ENCODE data around the gene ABHD3. TPM values are rescaled to one million over a fixed set of nuclear protein-coding genes. Genes with fewer than 3 reads are reported as not detected.
A peak's percentile ranks its signal among the peaks of the same experiment; 100 is the strongest.
"Not testable (repeated sequence)": the region's sequence is repeated elsewhere in the genome, so short reads cannot be mapped to it uniquely, and the experiment has no call there.

The ABHD3 gene
- total RNA-seq, 2 experiments from 2014 or later: 154 to 169 TPM

DNA sequence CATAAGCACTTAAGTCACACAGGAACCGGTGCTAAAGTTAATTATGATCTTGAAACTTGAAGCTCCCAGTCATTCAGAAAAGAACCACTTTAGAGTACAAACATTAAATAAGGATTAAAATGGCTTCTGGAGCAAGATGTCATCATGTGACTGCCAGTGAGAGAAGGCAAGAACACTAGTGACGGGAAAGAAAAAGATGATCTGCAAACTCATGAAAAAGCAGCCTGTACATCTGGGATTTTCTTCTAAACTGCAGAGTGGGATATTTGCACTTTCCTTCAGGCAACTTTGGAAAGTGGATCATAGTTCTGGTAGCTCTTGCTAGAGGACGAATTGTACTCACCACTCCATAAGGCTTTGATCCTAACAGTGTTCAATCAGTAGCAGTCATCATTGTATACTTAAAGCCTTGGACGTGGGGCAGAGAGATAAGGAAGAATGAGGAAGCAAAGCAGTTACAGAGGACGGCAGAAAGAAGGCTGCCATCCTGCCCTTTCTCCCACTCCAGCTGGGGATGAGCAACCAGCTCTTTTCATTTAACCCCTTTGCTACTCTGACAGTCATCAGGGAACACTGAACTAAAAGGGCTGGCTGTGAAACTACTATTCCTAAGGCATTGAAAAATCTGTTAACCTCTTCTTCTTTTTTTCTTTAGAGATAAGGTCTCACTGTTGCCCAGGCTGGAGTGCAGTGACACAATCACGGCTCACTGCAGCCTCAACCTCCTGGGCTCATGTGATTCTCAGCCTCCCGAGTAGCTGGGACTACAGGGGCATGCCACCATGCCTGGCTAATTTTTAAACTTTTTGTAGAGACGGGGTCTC is 18.1 kb downstream of the ABHD3 start:
- Histone ChIP-seq H2AFZ (ENCODE audit: low read length) (no peak overlapping the region; the same call in 1 of the 2 replicates), H3K9me2 (ENCODE audit: insufficient read depth, low read length) (no peaks in the 10 kb centered on the region), H3K4me1 (ENCODE audit: insufficient read depth, low read length, poor library complexity, severe bottlenecking) (peaks cover 73% of the 10 kb centered on the region), H3K9me3 (ENCODE audit: low read length) (peaks cover 20% of the 10 kb centered on the region; the same call in 1 of the 2 replicates), H3K4me2 (ENCODE audit: low read length) (peak overlapping the region; percentile 80), H4K20me1 (ENCODE audit: insufficient read depth, low read length) (peaks cover 7% of the 10 kb centered on the region; the same call in 1 of the 2 replicates), H3K4me3 (ENCODE audit: low read depth, low read length, poor library complexity, severe bottlenecking) (peak overlapping the region; percentile 38), H3K79me2 (ENCODE audit: insufficient read depth, low read depth, low read length) (peaks cover 93% of the 10 kb centered on the region), H3K36me3 (ENCODE audit: insufficient read depth, low read length) (peaks cover 96% of the 10 kb centered on the region), H3K27ac (ENCODE audit: low read depth, low read length, poor library complexity, severe bottlenecking) (peak overlapping the region; percentile 90)
- BruUV-seq (replicated peaks): no TSS peak
- TF ChIP-seq, protein P1, sequence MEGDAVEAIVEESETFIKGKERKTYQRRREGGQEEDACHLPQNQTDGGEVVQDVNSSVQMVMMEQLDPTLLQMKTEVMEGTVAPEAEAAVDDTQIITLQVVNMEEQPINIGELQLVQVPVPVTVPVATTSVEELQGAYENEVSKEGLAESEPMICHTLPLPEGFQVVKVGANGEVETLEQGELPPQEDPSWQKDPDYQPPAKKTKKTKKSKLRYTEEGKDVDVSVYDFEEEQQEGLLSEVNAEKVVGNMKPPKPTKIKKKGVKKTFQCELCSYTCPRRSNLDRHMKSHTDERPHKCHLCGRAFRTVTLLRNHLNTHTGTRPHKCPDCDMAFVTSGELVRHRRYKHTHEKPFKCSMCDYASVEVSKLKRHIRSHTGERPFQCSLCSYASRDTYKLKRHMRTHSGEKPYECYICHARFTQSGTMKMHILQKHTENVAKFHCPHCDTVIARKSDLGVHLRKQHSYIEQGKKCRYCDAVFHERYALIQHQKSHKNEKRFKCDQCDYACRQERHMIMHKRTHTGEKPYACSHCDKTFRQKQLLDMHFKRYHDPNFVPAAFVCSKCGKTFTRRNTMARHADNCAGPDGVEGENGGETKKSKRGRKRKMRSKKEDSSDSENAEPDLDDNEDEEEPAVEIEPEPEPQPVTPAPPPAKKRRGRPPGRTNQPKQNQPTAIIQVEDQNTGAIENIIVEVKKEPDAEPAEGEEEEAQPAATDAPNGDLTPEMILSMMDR (conservative IDR thresholded peaks at IDR 0.05; ENCODE audit: low read length): no peak
- no peak for TF ChIP-seq EZH2phosphoT487 (IDR thresholded peaks at IDR 0.05; ENCODE audit: borderline replicate concordance, low read depth, low read length)
- intact Hi-C loops (cut with micrococcal nuclease; ENCODE audit: unreplicated experiment): loop anchor here (5.0 kb wide), 2 partner anchors 56 to 69 kb away; partner anchors contain the start of gene MIB1
- DNase-seq (ENCODE audit: low spot score): no peak
- ChIA-PET POLR2A (interaction anchor here (0.5 to 2.5 kb wide), 9 partner anchors 8 to 74 kb away, joined by 3 to 9 read pairs (median 4); partner anchors contain the start of genes ABHD3 and MIB1), CTCF (ENCODE audit: unreplicated experiment) (no interaction called here)

DNA sequence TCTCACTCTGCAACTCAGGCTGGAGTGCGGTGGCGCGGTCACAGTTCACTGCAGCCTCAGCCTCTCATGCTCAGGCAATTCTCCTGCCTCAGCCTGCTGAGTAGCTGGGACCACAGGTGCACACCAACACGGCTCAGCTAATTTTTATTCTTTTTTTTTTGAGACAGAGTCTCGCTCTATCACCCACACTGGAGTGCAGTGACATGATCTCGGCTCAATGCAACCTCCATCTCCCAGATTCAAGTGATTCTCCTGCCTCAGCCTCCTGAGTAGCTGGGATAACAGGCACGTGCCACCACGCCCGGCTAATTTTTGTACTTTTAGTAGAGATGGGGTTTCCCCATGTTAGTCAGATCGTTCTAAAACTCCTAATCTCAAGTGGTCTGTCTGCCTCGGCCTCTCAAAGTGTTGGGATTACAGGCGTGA is 19.0 kb downstream of the ABHD3 start:
- H3K4me1 ChIP-seq (ENCODE audit: insufficient read depth, low read length, poor library complexity, severe bottlenecking): peaks cover 73% of the 10 kb centered on the region
- H3K9me3 ChIP-seq (ENCODE audit: low read length): peaks cover 11% of the 10 kb centered on the region; the same call in 1 of the 2 replicates
- H3K4me3 ChIP-seq (ENCODE audit: low read depth, low read length, poor library complexity, severe bottlenecking): peak overlapping the region; percentile 38
- H4K20me1 ChIP-seq (ENCODE audit: insufficient read depth, low read length); H3K9me2 ChIP-seq (ENCODE audit: insufficient read depth, low read length); BruUV-seq (replicated peaks): not testable (repeated sequence)
- H3K36me3 ChIP-seq (ENCODE audit: insufficient read depth, low read length): peaks cover 96% of the 10 kb centered on the region
- ChIA-PET POLR2A (interaction anchor here (0.5 to 2.5 kb wide), 7 partner anchors 8 to 55 kb away, joined by 3 to 9 read pairs (median 4); partner anchors contain the start of genes ABHD3 and MIB1), CTCF (ENCODE audit: unreplicated experiment) (interaction anchor here (0.5 to 0.7 kb wide), 2 partner anchors 23 to 62 kb away, joined by 3 to 11 read pairs; no protein-coding TSS in a partner anchor)
- peak overlapping the region; percentile 80 for H3K4me2 ChIP-seq (ENCODE audit: low read length)
- H3K27ac ChIP-seq (ENCODE audit: low read depth, low read length, poor library complexity, severe bottlenecking): peak overlapping the region; percentile 90
- H3K79me2 ChIP-seq (ENCODE audit: insufficient read depth, low read depth, low read length): peaks cover 83% of the 10 kb centered on the region
- peak; percentile 85 for DNase-seq (ENCODE audit: low spot score)
- peak overlapping the region; percentile 20; the same call in 1 of the 2 replicates for H2AFZ ChIP-seq (ENCODE audit: low read length)
- intact Hi-C loops (cut with micrococcal nuclease; ENCODE audit: unreplicated experiment): loop anchor here (2.0 to 5.0 kb wide), 3 partner anchors 17 to 68 kb away; partner anchors contain the start of gene MIB1

DNA sequence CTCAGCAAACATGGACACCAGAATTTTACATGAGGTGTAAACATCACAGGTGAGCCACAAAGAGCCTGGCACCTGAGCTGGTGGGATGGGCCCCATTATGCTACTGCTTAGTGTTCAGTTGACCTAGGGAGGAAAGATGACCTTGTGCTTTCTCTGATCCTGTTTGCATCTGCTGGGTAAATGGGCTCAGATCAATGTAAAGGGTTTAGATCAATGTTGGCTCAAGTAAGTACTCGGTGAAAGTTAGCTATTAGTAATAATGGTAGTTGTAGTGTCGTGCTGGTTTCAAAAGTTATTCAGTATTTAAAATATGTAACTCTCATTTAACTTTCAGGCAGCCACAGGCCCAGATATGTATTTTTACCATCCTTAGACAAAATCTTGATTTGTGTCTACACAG is 19.8 kb downstream of the ABHD3 start:
- Histone ChIP-seq H3K4me3 (ENCODE audit: low read depth, low read length, poor library complexity, severe bottlenecking) (peak overlapping the region; percentile 38), H3K36me3 (ENCODE audit: insufficient read depth, low read length) (peaks cover 96% of the 10 kb centered on the region), H3K4me1 (ENCODE audit: insufficient read depth, low read length, poor library complexity, severe bottlenecking) (peaks cover 70% of the 10 kb centered on the region), H3K79me2 (ENCODE audit: insufficient read depth, low read depth, low read length) (peaks cover 75% of the 10 kb centered on the region), H4K20me1 (ENCODE audit: insufficient read depth, low read length) (peaks cover 7% of the 10 kb centered on the region; the same call in 1 of the 2 replicates), H3K9me3 (ENCODE audit: low read length) (peaks cover 4% of the 10 kb centered on the region; the same call in 1 of the 2 replicates), H3K4me2 (ENCODE audit: low read length) (peak overlapping the region; percentile 80), H3K9me2 (ENCODE audit: insufficient read depth, low read length) (no peaks in the 10 kb centered on the region), H3K27ac (ENCODE audit: low read depth, low read length, poor library complexity, severe bottlenecking) (peak overlapping the region; percentile 90), H2AFZ (ENCODE audit: low read length) (no peak overlapping the region)
- BruUV-seq (replicated peaks): no TSS peak
- no peak for DNase-seq (ENCODE audit: low spot score)
- CTCF ChIA-PET (ENCODE audit: unreplicated experiment): no interaction called here
- TF ChIP-seq EZH2phosphoT487 (IDR thresholded peaks at IDR 0.05; ENCODE audit: borderline replicate concordance, low read depth, low read length): no peak
- TF ChIP-seq, protein P1 (conservative IDR thresholded peaks at IDR 0.05; ENCODE audit: low read length): no peak
- POLR2A ChIA-PET: interaction anchor here (0.5 to 2.5 kb wide), 7 partner anchors 8 to 82 kb away, joined by 3 to 9 read pairs (median 3); partner anchors contain the start of gene ABHD3
- intact Hi-C loops (cut with micrococcal nuclease; ENCODE audit: unreplicated experiment): loop anchor here (2.0 to 5.0 kb wide), 3 partner anchors 18 to 67 kb away; partner anchors contain the start of gene MIB1
